ENCODE measurements around the gene ANO9. TPM values are rescaled to one million over a fixed set of nuclear protein-coding genes. Genes with fewer than 3 reads are reported as not detected.

The ANO9 gene
- total and polyA plus RNA-seq, 4 donors: 0.20 to 0.75 (median 0.40) TPM

DNA sequence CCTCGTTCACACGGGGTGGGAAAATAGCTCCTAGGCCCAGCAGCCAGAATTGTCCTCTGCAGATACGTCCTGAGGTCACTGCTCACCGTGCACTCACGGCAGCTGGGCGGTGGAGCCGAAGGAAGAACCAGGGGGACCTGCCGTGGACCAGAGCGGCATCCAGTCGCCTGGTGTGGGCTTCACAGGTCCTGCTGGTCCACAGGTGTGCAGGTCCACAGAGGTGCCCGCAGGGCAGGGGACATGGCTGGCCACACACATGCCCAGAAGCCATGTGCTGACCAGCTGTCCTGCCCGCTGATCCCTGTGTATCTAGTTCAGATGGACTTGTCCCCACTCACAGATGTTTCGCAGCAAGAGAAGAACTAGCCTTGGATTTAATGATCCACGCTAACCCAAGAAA is 58.4 kb downstream of the ANO9 start:
- H3K9ac ChIP-seq (ENCODE audit: low read depth in 1 of 2, low read length in 2 of 2): no peak overlapping the region
- peaks cover 0 to 1% (median 0%) of the 10 kb centered on the region in 4 donors for H3K4me1 ChIP-seq (ENCODE audit: control insufficient read depth in 4 of 4, insufficient read depth in 4 of 4, low read length in 3 of 4)
- H3K27me3 ChIP-seq (ENCODE audit: control insufficient read depth in 4 of 4, insufficient read depth in 4 of 4, low read length in 3 of 4): no peaks in the 10 kb centered on the region
- 88% methylated on average over 14 of the region's 14 CpGs for WGBS
- no peak for TF ChIP-seq FOXA1 (IDR thresholded peaks at IDR 0.05)
- H3K4me3 ChIP-seq (ENCODE audit: low read depth in 1 of 3, low read length in 3 of 3): no peak overlapping the region
- no peak for DNase-seq (ENCODE audit: low spot score)
- peaks cover 0 to 2% (median under 1%) of the 10 kb centered on the region in 4 donors for H3K9me3 ChIP-seq (ENCODE audit: control insufficient read depth in 4 of 4, low read length in 3 of 4)
- H3K36me3 ChIP-seq (ENCODE audit: control insufficient read depth in 4 of 4, insufficient read depth in 3 of 4, low read depth in 1 of 4, low read length in 3 of 4): no peaks in the 10 kb centered on the region
- no peak overlapping the region for H3K27ac ChIP-seq (ENCODE audit: low read depth in 1 of 2, low read length in 2 of 2)

DNA sequence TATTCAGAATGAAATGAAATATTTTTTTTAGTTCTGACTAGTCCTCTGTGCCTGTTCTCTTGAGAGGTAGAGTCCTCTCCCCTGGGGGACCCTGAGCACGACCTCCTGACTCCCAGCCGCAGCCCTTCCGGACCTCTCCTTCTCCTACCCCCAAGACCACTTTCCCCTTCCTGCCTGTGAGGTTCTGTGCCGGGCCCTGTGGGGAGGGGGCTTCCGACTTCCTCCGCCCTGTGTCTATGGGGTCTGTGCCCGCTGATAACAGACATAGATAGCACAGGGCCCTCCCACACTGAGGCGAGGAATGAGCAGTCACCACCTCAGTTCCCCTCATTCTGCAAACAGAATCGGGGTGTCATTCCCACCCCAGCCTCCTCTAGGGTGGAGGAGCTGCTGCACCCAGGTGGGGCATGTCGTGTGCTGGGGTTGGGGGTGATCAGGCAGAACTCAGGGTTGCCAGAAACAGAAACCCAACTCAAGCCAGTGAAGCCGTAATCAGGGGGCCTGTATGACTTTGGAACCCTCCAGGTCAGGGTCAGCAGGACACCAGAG is 59.7 kb downstream of the ANO9 start:
- TF ChIP-seq, protein P1, sequence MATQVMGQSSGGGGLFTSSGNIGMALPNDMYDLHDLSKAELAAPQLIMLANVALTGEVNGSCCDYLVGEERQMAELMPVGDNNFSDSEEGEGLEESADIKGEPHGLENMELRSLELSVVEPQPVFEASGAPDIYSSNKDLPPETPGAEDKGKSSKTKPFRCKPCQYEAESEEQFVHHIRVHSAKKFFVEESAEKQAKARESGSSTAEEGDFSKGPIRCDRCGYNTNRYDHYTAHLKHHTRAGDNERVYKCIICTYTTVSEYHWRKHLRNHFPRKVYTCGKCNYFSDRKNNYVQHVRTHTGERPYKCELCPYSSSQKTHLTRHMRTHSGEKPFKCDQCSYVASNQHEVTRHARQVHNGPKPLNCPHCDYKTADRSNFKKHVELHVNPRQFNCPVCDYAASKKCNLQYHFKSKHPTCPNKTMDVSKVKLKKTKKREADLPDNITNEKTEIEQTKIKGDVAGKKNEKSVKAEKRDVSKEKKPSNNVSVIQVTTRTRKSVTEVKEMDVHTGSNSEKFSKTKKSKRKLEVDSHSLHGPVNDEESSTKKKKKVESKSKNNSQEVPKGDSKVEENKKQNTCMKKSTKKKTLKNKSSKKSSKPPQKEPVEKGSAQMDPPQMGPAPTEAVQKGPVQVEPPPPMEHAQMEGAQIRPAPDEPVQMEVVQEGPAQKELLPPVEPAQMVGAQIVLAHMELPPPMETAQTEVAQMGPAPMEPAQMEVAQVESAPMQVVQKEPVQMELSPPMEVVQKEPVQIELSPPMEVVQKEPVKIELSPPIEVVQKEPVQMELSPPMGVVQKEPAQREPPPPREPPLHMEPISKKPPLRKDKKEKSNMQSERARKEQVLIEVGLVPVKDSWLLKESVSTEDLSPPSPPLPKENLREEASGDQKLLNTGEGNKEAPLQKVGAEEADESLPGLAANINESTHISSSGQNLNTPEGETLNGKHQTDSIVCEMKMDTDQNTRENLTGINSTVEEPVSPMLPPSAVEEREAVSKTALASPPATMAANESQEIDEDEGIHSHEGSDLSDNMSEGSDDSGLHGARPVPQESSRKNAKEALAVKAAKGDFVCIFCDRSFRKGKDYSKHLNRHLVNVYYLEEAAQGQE (IDR thresholded peaks at IDR 0.05): no peak
- TF ChIP-seq NR2F2 (IDR thresholded peaks at IDR 0.05) (no peak), JUND (IDR thresholded peaks at IDR 0.05) (no peak), EGR1 (IDR thresholded peaks at IDR 0.05; ENCODE audit: low read depth in 2 of 2) (no peak), GABPA (IDR thresholded peaks at IDR 0.05 in 1 of 2, conservative IDR thresholded peaks at IDR 0.05 in 1 of 2) (no peak), HNF4G (IDR thresholded peaks at IDR 0.05) (no peak), HNF4A (conservative IDR thresholded peaks at IDR 0.05) (no peak), FOXA2 (IDR thresholded peaks at IDR 0.05) (no peak)
- TF ChIP-seq, protein P2, sequence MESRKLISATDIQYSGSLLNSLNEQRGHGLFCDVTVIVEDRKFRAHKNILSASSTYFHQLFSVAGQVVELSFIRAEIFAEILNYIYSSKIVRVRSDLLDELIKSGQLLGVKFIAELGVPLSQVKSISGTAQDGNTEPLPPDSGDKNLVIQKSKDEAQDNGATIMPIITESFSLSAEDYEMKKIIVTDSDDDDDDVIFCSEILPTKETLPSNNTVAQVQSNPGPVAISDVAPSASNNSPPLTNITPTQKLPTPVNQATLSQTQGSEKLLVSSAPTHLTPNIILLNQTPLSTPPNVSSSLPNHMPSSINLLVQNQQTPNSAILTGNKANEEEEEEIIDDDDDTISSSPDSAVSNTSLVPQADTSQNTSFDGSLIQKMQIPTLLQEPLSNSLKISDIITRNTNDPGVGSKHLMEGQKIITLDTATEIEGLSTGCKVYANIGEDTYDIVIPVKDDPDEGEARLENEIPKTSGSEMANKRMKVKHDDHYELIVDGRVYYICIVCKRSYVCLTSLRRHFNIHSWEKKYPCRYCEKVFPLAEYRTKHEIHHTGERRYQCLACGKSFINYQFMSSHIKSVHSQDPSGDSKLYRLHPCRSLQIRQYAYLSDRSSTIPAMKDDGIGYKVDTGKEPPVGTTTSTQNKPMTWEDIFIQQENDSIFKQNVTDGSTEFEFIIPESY (IDR thresholded peaks at IDR 0.05): no peak
- TF ChIP-seq, protein P3, sequence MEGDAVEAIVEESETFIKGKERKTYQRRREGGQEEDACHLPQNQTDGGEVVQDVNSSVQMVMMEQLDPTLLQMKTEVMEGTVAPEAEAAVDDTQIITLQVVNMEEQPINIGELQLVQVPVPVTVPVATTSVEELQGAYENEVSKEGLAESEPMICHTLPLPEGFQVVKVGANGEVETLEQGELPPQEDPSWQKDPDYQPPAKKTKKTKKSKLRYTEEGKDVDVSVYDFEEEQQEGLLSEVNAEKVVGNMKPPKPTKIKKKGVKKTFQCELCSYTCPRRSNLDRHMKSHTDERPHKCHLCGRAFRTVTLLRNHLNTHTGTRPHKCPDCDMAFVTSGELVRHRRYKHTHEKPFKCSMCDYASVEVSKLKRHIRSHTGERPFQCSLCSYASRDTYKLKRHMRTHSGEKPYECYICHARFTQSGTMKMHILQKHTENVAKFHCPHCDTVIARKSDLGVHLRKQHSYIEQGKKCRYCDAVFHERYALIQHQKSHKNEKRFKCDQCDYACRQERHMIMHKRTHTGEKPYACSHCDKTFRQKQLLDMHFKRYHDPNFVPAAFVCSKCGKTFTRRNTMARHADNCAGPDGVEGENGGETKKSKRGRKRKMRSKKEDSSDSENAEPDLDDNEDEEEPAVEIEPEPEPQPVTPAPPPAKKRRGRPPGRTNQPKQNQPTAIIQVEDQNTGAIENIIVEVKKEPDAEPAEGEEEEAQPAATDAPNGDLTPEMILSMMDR (IDR thresholded peaks at IDR 0.05; ENCODE audit: low read depth, low read length, missing input control): no peak
- TF ChIP-seq, protein P4, sequence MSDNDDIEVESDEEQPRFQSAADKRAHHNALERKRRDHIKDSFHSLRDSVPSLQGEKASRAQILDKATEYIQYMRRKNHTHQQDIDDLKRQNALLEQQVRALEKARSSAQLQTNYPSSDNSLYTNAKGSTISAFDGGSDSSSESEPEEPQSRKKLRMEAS (IDR thresholded peaks at IDR 0.05): no peak
- H3K4me1 ChIP-seq (ENCODE audit: control insufficient read depth in 4 of 4, insufficient read depth in 4 of 4, low read length in 3 of 4): peaks cover 0 to 1% (median 0%) of the 10 kb centered on the region in 4 donors
- no peaks in the 10 kb centered on the region for H3K27me3 ChIP-seq (ENCODE audit: control insufficient read depth in 4 of 4, insufficient read depth in 4 of 4, low read length in 3 of 4)
- no peak overlapping the region for H3K9ac ChIP-seq (ENCODE audit: low read depth in 1 of 2, low read length in 2 of 2)
- no peak overlapping the region for H3K27ac ChIP-seq (ENCODE audit: low read depth in 1 of 2, low read length in 2 of 2)
- DNase-seq (ENCODE audit: low spot score): no peak
- WGBS: 76% methylated on average over 11 of the region's 11 CpGs
- H3K9me3 ChIP-seq (ENCODE audit: control insufficient read depth in 4 of 4, low read length in 3 of 4): peaks cover 0 to 2% (median under 1%) of the 10 kb centered on the region in 4 donors
- no peaks in the 10 kb centered on the region for H3K36me3 ChIP-seq (ENCODE audit: control insufficient read depth in 4 of 4, insufficient read depth in 3 of 4, low read depth in 1 of 4, low read length in 3 of 4)
- H3K4me3 ChIP-seq (ENCODE audit: low read depth in 1 of 3, low read length in 3 of 3): no peak overlapping the region

All from liver (tissue), 9 donors.